ENCODE data around the gene ACR. TPM values are rescaled to one million over a fixed set of nuclear protein-coding genes. Genes with fewer than 3 reads are reported as not detected.
A peak's percentile ranks its signal among the peaks of the same experiment; 100 is the strongest.

The ACR gene
- total and polyA plus RNA-seq, 2 of the 13 experiments (the other 11 are each of a cell fraction or from before 2014, with no cell fraction given) = 0.15 TPM; not detected in 1

DNA sequence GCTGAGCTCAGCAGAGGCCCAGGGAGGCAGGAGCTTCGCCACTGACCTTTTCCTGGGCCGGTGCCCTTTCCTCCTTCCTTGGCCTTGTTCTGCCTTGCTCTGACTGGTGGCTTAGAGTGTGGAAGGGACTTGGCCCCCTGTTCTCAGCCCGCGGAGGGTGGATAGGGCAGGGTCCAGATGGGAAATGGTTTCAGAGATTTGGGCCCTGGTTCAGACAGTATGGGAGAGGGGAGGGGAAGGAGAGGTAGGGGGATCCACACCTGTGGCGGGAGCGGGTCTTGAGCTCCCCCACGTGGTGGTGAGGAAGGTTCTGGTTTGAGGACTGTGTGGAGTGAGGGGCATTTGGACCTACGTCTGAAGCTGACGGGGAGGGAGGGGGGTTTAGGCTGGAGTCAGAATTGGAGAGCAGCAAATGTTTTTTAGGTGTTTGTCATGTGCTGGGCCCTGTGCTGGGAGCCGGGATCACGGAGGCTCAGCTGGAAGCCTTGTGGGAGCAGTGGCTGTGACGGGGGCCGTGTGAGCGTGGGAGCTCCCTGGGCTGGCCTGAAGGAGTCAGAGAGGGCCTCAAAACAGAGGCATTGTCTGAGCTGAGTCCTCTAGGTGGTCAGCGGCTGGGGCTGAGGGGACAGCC, 38.1 kb upstream of the ACR start (continued):
- TF ChIP-seq CCDC6 (CRISPR knock-in tag; IDR thresholded peaks at IDR 0.05) (peak; percentile 60; the same call in 1 of the 2 replicates), NFATC3 (CRISPR knock-in tag; IDR thresholded peaks at IDR 0.05) (no peak), ZNF713 (CRISPR knock-in tag; IDR thresholded peaks at IDR 0.05) (0 out of 2 replicates have a peak, but pooled peaks have one; percentile 43), ZNF891 (CRISPR knock-in tag; IDR thresholded peaks at IDR 0.05) (no peak), KDM4B (CRISPR knock-in tag; IDR thresholded peaks at IDR 0.05) (no peak), GLI4 (CRISPR knock-in tag; IDR thresholded peaks at IDR 0.05; ENCODE audit: borderline replicate concordance) (no peak), CHCHD3 (CRISPR knock-in tag; IDR thresholded peaks at IDR 0.05) (no peak), ZBTB21 (CRISPR knock-in tag; IDR thresholded peaks at IDR 0.05) (no peak), ZNF720 (CRISPR knock-in tag; IDR thresholded peaks at IDR 0.05) (no peak; the same call in 1 of the 2 replicates), NCOA1 (CRISPR knock-in tag; IDR thresholded peaks at IDR 0.05) (0 out of 2 replicates have a peak, but pooled peaks have one; percentile 32), ZNF780A (CRISPR knock-in tag; IDR thresholded peaks at IDR 0.05) (no peak), EED (CRISPR knock-in tag; IDR thresholded peaks at IDR 0.05) (no peak), ZNF703 (CRISPR knock-in tag; IDR thresholded peaks at IDR 0.05; ENCODE audit: borderline replicate concordance) (no peak; the same call in 1 of the 2 replicates), EP300 (IDR thresholded peaks at IDR 0.05; ENCODE audit: low read depth in 2 of 2, low read length in 2 of 2) (no peak), EP300 (CRISPR knock-in tag; IDR thresholded peaks at IDR 0.05; ENCODE audit: borderline replicate concordance) (no peak), ZNF33B (CRISPR knock-in tag; IDR thresholded peaks at IDR 0.05) (no peak), MIER2 (CRISPR knock-in tag; IDR thresholded peaks at IDR 0.05) (no peak), KLF11 (CRISPR knock-in tag; IDR thresholded peaks at IDR 0.05) (no peak), SAP130 (CRISPR knock-in tag; IDR thresholded peaks at IDR 0.05; ENCODE audit: low read depth) (no peak)
- TF ChIP-seq, protein P1, sequence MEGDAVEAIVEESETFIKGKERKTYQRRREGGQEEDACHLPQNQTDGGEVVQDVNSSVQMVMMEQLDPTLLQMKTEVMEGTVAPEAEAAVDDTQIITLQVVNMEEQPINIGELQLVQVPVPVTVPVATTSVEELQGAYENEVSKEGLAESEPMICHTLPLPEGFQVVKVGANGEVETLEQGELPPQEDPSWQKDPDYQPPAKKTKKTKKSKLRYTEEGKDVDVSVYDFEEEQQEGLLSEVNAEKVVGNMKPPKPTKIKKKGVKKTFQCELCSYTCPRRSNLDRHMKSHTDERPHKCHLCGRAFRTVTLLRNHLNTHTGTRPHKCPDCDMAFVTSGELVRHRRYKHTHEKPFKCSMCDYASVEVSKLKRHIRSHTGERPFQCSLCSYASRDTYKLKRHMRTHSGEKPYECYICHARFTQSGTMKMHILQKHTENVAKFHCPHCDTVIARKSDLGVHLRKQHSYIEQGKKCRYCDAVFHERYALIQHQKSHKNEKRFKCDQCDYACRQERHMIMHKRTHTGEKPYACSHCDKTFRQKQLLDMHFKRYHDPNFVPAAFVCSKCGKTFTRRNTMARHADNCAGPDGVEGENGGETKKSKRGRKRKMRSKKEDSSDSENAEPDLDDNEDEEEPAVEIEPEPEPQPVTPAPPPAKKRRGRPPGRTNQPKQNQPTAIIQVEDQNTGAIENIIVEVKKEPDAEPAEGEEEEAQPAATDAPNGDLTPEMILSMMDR (CRISPR knock-in tag; IDR thresholded peaks at IDR 0.05) = peak; percentile 87
- TF ChIP-seq, protein P2, sequence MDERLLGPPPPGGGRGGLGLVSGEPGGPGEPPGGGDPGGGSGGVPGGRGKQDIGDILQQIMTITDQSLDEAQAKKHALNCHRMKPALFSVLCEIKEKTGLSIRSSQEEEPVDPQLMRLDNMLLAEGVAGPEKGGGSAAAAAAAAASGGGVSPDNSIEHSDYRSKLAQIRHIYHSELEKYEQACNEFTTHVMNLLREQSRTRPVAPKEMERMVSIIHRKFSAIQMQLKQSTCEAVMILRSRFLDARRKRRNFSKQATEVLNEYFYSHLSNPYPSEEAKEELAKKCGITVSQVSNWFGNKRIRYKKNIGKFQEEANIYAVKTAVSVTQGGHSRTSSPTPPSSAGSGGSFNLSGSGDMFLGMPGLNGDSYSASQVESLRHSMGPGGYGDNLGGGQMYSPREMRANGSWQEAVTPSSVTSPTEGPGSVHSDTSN (CRISPR knock-in tag; IDR thresholded peaks at IDR 0.05) = no peak
- TF ChIP-seq, protein P3, sequence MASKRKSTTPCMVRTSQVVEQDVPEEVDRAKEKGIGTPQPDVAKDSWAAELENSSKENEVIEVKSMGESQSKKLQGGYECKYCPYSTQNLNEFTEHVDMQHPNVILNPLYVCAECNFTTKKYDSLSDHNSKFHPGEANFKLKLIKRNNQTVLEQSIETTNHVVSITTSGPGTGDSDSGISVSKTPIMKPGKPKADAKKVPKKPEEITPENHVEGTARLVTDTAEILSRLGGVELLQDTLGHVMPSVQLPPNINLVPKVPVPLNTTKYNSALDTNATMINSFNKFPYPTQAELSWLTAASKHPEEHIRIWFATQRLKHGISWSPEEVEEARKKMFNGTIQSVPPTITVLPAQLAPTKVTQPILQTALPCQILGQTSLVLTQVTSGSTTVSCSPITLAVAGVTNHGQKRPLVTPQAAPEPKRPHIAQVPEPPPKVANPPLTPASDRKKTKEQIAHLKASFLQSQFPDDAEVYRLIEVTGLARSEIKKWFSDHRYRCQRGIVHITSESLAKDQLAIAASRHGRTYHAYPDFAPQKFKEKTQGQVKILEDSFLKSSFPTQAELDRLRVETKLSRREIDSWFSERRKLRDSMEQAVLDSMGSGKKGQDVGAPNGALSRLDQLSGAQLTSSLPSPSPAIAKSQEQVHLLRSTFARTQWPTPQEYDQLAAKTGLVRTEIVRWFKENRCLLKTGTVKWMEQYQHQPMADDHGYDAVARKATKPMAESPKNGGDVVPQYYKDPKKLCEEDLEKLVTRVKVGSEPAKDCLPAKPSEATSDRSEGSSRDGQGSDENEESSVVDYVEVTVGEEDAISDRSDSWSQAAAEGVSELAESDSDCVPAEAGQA (IDR thresholded peaks at IDR 0.05; ENCODE audit: low read depth) = no peak
- TF ChIP-seq, protein P3 (CRISPR knock-in tag; IDR thresholded peaks at IDR 0.05; ENCODE audit: borderline replicate concordance) = no peak

Data from HepG2 (cell line).